GM18520 (cell line): Measurements from ENCODE around the gene RAB25.

Source experiments
- ATAC-seq: cut with Tn5 transposase; IDR thresholded peaks from one replicate; pipeline ENCODE4 v1.9.1; 2021; ENCODE audit not compliant: unreplicated experiment

The RAB25 gene

GRCh38 chr1:156078728-156079127, 17.8 kb downstream of the RAB25 start:
- ATAC-seq: no peak

GRCh38 chr1:156079762-156080161, 18.8 kb downstream of the RAB25 start:
- ATAC-seq: no peak

DNA sequence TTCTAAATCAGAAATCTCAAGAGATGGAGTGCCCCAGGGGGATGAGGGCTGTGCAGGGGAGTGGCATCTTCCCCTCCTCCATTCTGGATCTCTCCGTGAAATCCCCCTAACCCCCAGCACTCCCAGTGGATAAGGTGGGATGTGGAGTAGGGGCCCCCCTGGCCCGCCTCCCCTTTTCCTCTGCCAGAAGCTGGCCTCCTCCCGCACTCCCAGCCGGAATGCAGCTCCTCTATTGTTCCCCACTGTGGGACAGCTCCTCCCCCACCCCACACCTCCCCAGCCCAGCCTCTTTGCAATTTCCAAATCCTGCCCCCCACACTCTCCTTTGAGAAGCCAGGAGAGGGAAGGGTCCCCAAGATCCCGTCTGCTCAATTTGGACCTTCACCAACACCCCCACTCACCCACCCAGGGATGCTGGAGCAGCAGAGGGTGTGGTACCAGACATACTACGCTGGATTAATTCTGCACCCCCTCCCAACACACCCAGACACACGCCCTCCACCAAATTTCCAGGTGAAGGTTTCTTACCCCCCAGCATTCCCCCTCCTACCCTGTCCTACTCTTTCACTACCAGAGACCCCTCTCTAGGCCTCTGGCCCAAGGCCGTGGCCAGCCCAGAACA, 19.4 kb downstream of the RAB25 start:
- ATAC-seq: no peak

- no peak for ATAC-seq
Observed at GRCh38 chr1:156080863-156081179, 19.9 kb downstream of the RAB25 start.

- no peak for ATAC-seq
Observed at GRCh38 chr1:156081180-156081916, 20.4 kb downstream of the RAB25 start.

DNA sequence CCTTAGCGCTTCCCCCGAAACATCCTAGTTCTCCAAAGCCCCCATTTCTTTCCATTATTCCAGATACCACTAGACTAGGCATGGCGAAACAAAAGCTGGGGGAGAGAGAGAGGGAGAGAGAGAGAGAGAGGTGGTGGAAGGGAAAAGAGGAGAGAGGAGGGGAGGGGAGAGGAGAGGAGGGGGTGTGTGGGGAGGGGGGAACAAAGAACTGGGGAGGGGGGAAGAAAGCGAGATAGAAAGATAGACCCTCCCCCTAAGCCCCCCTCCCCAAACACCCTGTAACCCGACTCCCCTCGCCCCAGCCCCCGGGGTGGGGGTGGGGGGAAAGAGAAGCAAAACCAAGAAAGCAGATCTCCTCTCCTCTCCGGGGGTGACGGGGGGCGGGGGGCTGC, 21.0 kb downstream of the RAB25 start:
- no peak for ATAC-seq

DNA sequence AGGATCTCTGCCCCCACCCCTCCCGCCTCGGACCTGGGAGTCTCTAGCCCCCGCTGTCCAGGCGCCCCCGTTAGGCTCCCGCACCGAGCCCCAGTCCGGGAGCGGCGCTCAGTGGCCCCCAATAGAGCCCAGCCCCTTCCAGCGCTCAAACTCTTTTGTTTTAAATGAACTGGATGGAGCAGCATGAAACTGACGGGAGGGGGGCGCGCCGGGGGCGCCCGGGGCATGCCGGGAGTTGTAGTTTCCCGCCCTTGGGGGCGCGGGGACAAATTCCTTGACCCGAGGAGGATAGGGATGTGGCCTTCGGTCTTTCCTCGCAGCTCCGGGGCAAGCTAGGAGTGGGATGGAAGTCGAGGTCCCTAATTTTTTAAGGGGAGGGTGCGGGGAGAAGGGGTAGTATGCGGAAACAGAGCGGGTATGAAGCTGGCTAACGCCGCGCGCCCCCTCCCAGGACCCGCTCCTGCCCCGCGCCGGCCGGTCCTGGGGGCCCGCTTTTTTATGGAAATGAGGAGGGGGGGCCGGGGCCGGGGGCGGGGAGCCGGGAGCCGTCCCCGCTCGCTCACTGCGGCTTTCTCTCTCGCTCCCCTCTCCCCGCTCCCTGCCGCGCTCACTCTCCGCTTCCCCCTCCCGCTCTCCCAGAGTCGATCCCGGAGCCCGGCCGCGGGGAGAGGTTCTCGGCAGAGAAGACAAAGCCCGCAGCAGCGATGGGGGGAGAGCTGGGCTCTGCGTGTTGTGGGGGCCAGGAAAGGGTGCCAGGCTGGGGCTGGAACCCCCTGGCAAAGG, 21.5 kb downstream of the RAB25 start, which contains the start of gene MEX3A:
Gene MEX3A (minus strand): TSS at position 157 of the 783 bp plus-strand sequence. CDS start 467 bp downstream, outside the sequence.
- ATAC-seq: no peak

DNA sequence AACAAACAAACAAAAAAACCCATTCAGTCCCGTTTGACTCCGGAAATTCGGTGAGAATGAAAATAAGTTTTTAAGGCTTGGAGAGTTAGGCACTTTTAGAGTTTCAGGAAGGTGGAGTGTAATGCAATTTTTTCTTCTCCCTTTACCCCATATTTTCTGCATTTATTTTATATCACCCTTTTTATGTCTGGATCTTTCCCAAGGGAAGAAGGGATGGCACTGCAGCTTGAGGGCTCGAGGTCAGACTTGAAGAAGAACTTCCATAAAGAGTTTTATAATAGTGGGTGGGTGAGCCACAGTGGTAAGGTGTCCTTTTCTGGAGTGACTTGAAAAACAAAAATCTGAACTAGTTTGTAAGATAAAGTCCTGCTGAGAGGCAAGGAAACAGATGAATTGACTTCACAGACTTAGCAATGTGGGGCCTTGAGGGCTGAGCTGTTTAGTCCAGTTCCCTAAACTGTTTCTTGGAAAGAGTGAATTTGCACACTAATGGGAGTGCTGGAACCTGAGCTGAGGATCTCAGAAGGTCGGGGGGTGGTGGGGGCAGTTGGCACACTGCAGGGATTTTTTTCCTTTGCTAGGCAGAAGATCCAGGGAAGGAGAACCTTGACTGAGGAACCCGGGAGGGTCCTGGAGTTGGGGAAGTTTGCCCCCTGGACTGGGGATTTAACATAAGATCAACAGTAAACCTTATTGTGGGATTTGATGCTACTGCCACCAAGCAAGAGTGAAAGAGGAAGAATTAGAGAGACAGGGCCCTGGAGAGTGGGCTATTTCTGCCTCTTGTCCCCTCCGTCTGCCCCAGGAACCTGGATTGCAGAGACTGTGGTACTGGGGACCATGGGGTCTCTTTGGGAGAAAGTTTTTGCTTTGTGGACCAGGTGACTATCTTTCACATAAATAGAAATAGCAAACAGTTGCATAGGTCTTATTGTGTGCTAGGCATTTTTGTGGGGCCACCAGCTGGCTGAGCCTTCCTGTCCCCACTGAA, 23.1 kb downstream of the RAB25 start:
- no peak for ATAC-seq

DNA sequence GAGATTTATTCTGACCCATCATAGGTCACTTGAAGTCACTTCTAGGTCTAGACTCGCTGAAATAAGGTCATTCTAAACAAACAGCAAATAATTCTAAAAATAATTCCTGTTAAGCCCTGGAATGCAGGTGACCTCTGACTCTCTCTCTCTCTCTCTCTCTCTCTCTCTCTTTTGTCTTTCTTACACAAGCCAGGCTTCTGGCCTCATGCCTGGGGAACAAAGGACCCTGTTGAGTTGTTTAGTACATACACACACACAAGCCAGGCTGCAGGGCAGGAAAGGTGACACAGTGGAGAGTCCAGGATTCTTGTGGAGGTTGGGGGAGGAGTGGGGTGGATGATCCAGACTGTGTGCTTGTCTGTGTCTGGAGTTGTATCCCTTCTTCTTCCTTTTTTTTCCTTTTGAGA, 25.3 kb downstream of the RAB25 start:
- no peak for ATAC-seq

DNA sequence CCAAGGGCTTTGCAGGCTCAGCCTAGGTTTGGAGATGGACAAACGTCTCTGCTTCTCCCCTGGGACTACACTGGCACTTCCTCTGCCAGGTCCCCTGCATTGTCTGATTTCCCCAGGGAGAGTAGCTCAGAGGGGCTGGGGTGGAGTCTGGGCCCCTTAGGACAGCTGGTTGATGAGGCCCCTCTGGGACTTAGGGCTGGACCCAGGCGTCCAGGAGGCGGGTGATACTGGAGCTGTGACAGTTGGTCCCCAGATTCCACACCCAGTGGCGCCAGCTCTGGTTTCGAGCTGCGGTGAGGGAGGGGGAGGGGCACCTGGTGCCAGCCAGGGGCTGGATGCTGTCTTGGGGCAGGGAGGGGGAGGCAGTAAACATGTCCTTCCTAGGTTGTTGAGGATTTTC, 28.7 kb downstream of the RAB25 start:
- no peak for ATAC-seq

GRCh38 chr1:156090138-156090839, 29.3 kb downstream of the RAB25 start:
- ATAC-seq: no peak

DNA sequence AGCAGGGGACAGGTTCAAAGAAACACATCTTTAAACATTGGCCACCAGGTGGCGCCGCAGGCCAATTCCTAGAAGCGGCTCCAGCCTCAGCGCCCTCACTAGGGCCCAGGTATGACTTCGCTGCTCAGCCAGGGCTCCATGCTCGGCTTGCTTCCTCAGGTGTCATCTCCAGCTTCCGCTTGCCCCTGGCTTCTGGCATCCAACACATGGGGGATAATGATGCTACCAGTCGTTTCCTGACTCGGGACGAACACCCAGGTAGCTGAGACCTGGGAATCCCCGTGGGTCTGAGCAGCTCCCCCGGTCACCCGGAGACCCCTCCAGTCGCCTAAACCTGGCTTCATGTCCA, 29.9 kb downstream of the RAB25 start:
- no peak for ATAC-seq

- ATAC-seq: no peak
Observed at GRCh38 chr1:156091610-156092009, 30.6 kb downstream of the RAB25 start.

DNA sequence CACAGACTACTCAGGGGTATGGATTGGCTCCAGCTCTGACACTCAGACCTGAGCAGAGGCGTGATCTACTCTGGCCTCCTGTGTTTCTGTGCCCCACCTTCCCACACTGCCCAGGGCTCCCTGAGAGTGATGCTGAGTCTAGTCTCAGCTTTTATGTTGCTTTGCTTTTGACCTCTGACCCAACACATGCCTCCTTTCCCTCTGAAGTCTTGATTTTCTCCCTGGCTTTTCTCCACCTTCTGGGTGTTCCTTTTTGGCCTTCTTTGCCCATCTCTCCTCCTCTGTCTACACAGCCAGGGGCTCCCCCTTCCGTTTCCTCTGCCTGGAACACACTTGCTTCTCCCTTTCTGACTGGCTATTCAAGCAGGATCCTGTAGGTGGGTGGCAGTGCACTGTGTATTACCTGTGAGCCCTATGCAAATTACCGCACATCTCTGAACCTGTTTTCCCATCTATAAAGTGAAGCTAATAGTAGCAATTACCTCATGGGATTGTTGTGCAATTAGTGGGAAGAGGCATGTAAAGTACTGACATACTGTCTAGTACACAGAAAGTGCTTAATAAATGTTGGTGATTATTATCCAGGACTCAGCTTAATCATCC, 35.0 kb downstream of the RAB25 start:
- no peak for ATAC-seq

- ATAC-seq: peak; percentile 53
Observed at GRCh38 chr1:156096640-156097391, 35.9 kb downstream of the RAB25 start.

DNA sequence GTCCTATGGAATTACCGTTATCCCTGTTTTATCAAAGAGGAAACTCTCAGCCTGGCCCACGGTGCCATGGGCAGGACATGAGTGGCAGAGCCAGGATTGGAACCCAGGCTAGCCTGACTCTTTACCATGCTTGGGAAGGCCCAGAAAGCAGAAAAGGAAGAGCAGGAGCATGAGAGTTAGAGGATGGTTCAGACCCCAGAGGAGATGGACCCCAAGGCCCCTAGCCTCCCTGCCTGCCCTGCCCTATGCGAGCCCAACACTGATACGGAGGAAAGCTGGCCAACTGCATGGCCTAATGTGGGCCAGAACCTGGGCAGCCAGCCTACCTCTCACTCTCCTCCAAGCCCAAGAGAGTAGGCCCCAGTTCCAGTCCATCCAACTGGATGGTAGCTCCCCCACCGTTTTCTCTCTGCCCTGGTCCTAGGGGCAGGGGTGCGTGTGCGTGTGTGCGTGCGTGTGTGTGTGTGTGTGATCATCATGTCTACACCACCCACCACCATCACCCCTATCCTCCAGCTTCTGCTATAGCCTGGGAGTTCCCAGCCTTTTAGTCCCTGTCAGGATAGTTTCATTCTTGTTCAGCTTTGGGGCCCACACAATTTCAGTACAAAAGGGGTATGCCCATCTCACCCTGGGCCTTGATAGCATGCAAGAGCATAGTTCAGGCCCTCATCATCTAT, 36.7 kb downstream of the RAB25 start:
- ATAC-seq: no peak

GRCh38 chr1:156098784-156099183, 37.8 kb downstream of the RAB25 start:
- no peak for ATAC-seq

DNA sequence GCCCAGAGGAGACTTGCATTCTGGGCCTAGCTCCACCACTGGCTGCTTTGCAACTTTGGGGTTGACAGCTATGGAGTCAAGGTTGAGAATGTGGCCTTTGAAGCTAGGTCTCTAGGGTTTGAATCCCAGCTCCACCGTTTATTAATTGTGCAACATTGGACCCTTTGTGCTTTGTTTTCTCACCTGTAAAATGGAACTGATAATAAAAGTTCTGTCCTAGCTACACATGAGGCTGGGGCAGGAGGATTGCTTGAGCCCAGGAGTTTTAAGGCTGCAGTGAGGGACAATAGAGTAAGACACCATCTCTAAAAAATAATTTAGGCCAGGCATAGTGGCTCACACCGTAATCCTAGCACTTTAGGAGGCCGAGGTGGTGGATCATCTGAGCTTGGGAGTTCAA, 38.3 kb downstream of the RAB25 start:
- no peak for ATAC-seq
